H1 (cell line): ENCODE data around the gene CBX4. TPM values are rescaled to one million over a fixed set of nuclear protein-coding genes. Genes with fewer than 3 reads are reported as not detected.

Experiments used
- CTCF ChIA-PET: fragments of 300-600 bp; sonication (Branson Sonifier 250); formaldehyde crosslinking; loops from one replicate; lab custom pipeline; 2021; ENCODE audit not compliant: partially characterized antibody; lab: Charles Lee
- POLR2A ChIA-PET: fragments of 300-600 bp; sonication (Branson Sonifier 250); formaldehyde crosslinking; loops from one replicate; lab custom pipeline; 2021; ENCODE audit warnings: inconsistent platforms; ENCODE audit not compliant: partially characterized antibody; lab: Charles Lee
- DNase-seq, 2 experiments: peaks; one replicate each; pipeline versions ENCODE4 v3.0.0 to v3.0.0-alpha.2; 2010 to 2022; ENCODE audit warnings: low spot score in 2 of 2, low read depth in 1 of 2, mixed read lengths in 1 of 2
- FAIRE-seq: peaks from 2 replicates; lab custom pipeline; 2011; peaks lifted over from hg19 to GRCh38; lab: Jason Lieb, UNC
- H2AFZ ChIP-seq: 2 replicates; pipeline ENCODE4 v1.8.1; 2012; ENCODE audit warnings: low read length, inconsistent platforms
- H2AK5ac ChIP-seq: 2 replicates; pipeline ENCODE4 v1.6.1; 2013; ENCODE audit warnings: low read depth, low read length
- H2BK120ac ChIP-seq: replicated peaks from 2 replicates; pipeline ENCODE3; 2013; ENCODE audit warnings: low read depth, low read length, inconsistent platforms
- H2BK12ac ChIP-seq: 2 replicates; pipeline ENCODE4 v1.6.1; 2013; ENCODE audit warnings: low read depth, low read length
- H2BK15ac ChIP-seq: 2 replicates; pipeline ENCODE4 v1.6.1; 2013; ENCODE audit warnings: low read length
- H2BK20ac ChIP-seq: 2 replicates; pipeline ENCODE4 v1.6.1; 2013; ENCODE audit warnings: low read length
- H2BK5ac ChIP-seq: 2 replicates; pipeline ENCODE4 v1.6.1; 2013; ENCODE audit warnings: low read depth, low read length
- H3K14ac ChIP-seq: 2 replicates; pipeline ENCODE4 v1.6.1; 2013; ENCODE audit warnings: inconsistent platforms; ENCODE audit not compliant: insufficient read length
- H3K18ac ChIP-seq: 2 replicates; pipeline ENCODE4 v1.6.1; 2013; ENCODE audit warnings: low read length; ENCODE audit errors: extremely low read depth
- H3K23ac ChIP-seq: 2 replicates; pipeline ENCODE4 v1.6.1; 2013; ENCODE audit warnings: inconsistent platforms; ENCODE audit not compliant: insufficient read length
- H3K23me2 ChIP-seq: 2 replicates; pipeline ENCODE4 v1.6.1; 2013; ENCODE audit warnings: low read depth, low read length
- H3K27ac ChIP-seq: 2 replicates; pipeline ENCODE4 v1.6.1; 2011; ENCODE audit warnings: low read depth, low read length, inconsistent platforms
- H3K27me3 ChIP-seq, 4 experiments: replicated peaks in 1 of 4; 1 replicate in 1 of 4; 2 replicates in 3 of 4; pipeline versions ENCODE4 v1.6.1 to v1.8.1; 2011 to 2013; ENCODE audit warnings: low read length in 3 of 4, mild to moderate bottlenecking in 3 of 4, inconsistent platforms in 2 of 4, mixed read lengths in 2 of 4, moderate library complexity in 1 of 4; ENCODE audit not compliant: control insufficient read depth in 3 of 4, insufficient read depth in 3 of 4; ENCODE audit errors: extremely low read depth in 1 of 4
- H3K36me3 ChIP-seq, 4 experiments: 2 replicates each; pipeline versions ENCODE4 v1.6.1 to v1.8.1; 2011 to 2013; ENCODE audit warnings: mild to moderate bottlenecking in 4 of 4, low read length in 3 of 4, moderate library complexity in 2 of 4, control low read depth in 1 of 4, inconsistent platforms in 1 of 4; ENCODE audit not compliant: insufficient read depth in 4 of 4, control insufficient read depth in 2 of 4
- H3K4ac ChIP-seq: replicated peaks from 2 replicates; pipeline ENCODE3; 2013; ENCODE audit warnings: low read length, low read depth, mixed read lengths, inconsistent platforms; ENCODE audit not compliant: insufficient read length
- H3K4me1 ChIP-seq, 4 experiments: replicated peaks in 1 of 4; 1 replicate in 1 of 4; 2 replicates in 3 of 4; pipeline versions ENCODE4 v1.6.1 to v1.8.1; 2011 to 2013; ENCODE audit warnings: low read length in 3 of 4, inconsistent platforms in 2 of 4, mixed read lengths in 1 of 4; ENCODE audit not compliant: insufficient read depth in 4 of 4, control insufficient read depth in 3 of 4
- H3K4me2 ChIP-seq, 2 experiments: 2 replicates each; pipeline versions ENCODE4 v1.6.1 to v1.8.1; 2011 to 2013; ENCODE audit warnings: low read depth in 2 of 2, low read length in 2 of 2, control low read depth in 1 of 2, inconsistent platforms in 1 of 2, mild to moderate bottlenecking in 1 of 2; ENCODE audit not compliant: insufficient read depth in 1 of 2
- H3K4me3 ChIP-seq, 4 experiments: fragments of 200-600, 300-600 bp in 1 of 4; sonication (generic), shearing (Covaris generic), sonication (Bioruptor Twin) in 1 of 4; 2 replicates each; pipeline versions ENCODE4 v1.5.1 to v1.8.1; 2011 to 2016; ENCODE audit warnings: low read length in 4 of 4, low read depth in 3 of 4, control low read depth in 2 of 4, inconsistent platforms in 2 of 4, mild to moderate bottlenecking in 2 of 4, mixed read lengths in 1 of 4, moderate library complexity in 1 of 4; ENCODE audit not compliant: insufficient read depth in 2 of 4; ENCODE audit errors: extremely low read depth in 1 of 4
- H3K56ac ChIP-seq: replicated peaks from 2 replicates; pipeline ENCODE3; 2013; ENCODE audit warnings: low read depth, mild to moderate bottlenecking, mixed read lengths, low read length, inconsistent platforms; ENCODE audit not compliant: insufficient read length
- H3K79me1 ChIP-seq: 2 replicates; pipeline ENCODE4 v1.6.1; 2013; ENCODE audit warnings: low read depth, low read length, control low read depth
- H3K79me2 ChIP-seq, 2 experiments: 2 replicates each; pipeline versions ENCODE4 v1.6.1 to v1.8.1; 2012 to 2013; ENCODE audit warnings: low read length in 2 of 2, mild to moderate bottlenecking in 2 of 2, inconsistent platforms in 1 of 2; ENCODE audit not compliant: insufficient read depth in 2 of 2, control insufficient read depth in 1 of 2
- H3K9ac ChIP-seq, 4 experiments: replicated peaks in 1 of 4; 1 replicate in 1 of 4; 2 replicates in 3 of 4; pipeline versions ENCODE4 v1.6.1 to v1.8.1; 2011 to 2013; ENCODE audit warnings: low read depth in 3 of 4, low read length in 3 of 4, control low read depth in 2 of 4, mild to moderate bottlenecking in 2 of 4, moderate library complexity in 2 of 4, inconsistent platforms in 1 of 4; ENCODE audit errors: extremely low read depth in 1 of 4
- H3K9me3 ChIP-seq, 2 experiments: 2 replicates each; pipeline versions ENCODE4 v1.6.1 to v1.8.1; 2012 to 2013; ENCODE audit warnings: mild to moderate bottlenecking in 2 of 2, moderate library complexity in 2 of 2, control low read depth in 1 of 2, inconsistent platforms in 1 of 2, low read depth in 1 of 2, low read length in 1 of 2, mixed read lengths in 1 of 2; ENCODE audit not compliant: insufficient read depth in 2 of 2
- H4K20me1 ChIP-seq, 2 experiments: replicated peaks in 1 of 2; 2 replicates each; pipeline versions ENCODE3 to v1.8.1; 2011 to 2013; ENCODE audit warnings: inconsistent platforms in 2 of 2, low read length in 2 of 2, mild to moderate bottlenecking in 1 of 2; ENCODE audit not compliant: insufficient read depth in 2 of 2, control insufficient read depth in 1 of 2
- H4K5ac ChIP-seq: 2 replicates; pipeline ENCODE4 v1.6.1; 2013; ENCODE audit warnings: low read length, low read depth, mixed read lengths, inconsistent platforms; ENCODE audit not compliant: insufficient read length
- H4K8ac ChIP-seq: 2 replicates; pipeline ENCODE4 v1.8.0; 2013; ENCODE audit warnings: mild to moderate bottlenecking, moderate library complexity, low read length, inconsistent platforms; ENCODE audit not compliant: insufficient read depth; ENCODE audit errors: extremely low read depth
- H4K91ac ChIP-seq: replicated peaks from 2 replicates; pipeline ENCODE3; 2013; ENCODE audit warnings: low read length, mixed read lengths, inconsistent platforms; ENCODE audit not compliant: insufficient read length
- CBX8 ChIP-seq: fragments of 300-800, 300-1000 bp; sonication (generic); IDR thresholded peaks from 2 replicates; pipeline ENCODE4 v1.7.1; 2016; ENCODE audit warnings: low read depth, low read length, borderline replicate concordance
- CEBPB ChIP-seq: IDR thresholded peaks from 2 replicates; pipeline ENCODE4 v1.6.1; 2012; ENCODE audit warnings: low read depth, low read length
- CHD1 ChIP-seq: IDR thresholded peaks from 2 replicates; pipeline ENCODE4 v1.6.1; 2012; ENCODE audit warnings: low read depth, low read length, improper control_type of control experiment
- FOSL1 ChIP-seq: IDR thresholded peaks from 2 replicates; pipeline ENCODE4 v1.6.1; 2011; ENCODE audit warnings: mild to moderate bottlenecking, low read depth, low read length, moderate library complexity; ENCODE audit not compliant: insufficient read depth
- KDM1A ChIP-seq: fragments of 200-600, 300-600 bp; sonication (generic); IDR thresholded peaks from 2 replicates; pipeline ENCODE4 v1.7.1; 2016; ENCODE audit warnings: mild to moderate bottlenecking, low read length, borderline replicate concordance
- POU5F1 ChIP-seq: IDR thresholded peaks from 2 replicates; pipeline ENCODE4 v1.6.1; 2011; ENCODE audit warnings: low read depth, mild to moderate bottlenecking, low read length, moderate library complexity
- RAD21 ChIP-seq, 2 experiments: IDR thresholded peaks in 1 of 2; conservative IDR thresholded peaks in 1 of 2; 2 replicates each; pipeline ENCODE4 v1.6.1; 2011; ENCODE audit warnings: low read depth in 2 of 2, low read length in 2 of 2, improper control_type of control experiment in 1 of 2, inconsistent platforms in 1 of 2, mild to moderate bottlenecking in 1 of 2, moderate library complexity in 1 of 2
- SIN3A ChIP-seq, 2 experiments: IDR thresholded peaks in 1 of 2; conservative IDR thresholded peaks in 1 of 2; 2 replicates each; pipeline ENCODE4 v1.6.1; 2011 to 2012; ENCODE audit warnings: low read length in 2 of 2, improper control_type of control experiment in 1 of 2, low read depth in 1 of 2, mild to moderate bottlenecking in 1 of 2
- SIX5 ChIP-seq: IDR thresholded peaks from 2 replicates; pipeline ENCODE4 v1.6.1; 2011; ENCODE audit warnings: mild to moderate bottlenecking, low read depth, low read length
- YY1 ChIP-seq: IDR thresholded peaks from 2 replicates; pipeline ENCODE4 v1.6.1; 2011; ENCODE audit warnings: low read depth, mild to moderate bottlenecking, low read length
- WGBS, 2 experiments: shearing (Covaris generic) in 1 of 2; methylation state at CpG; one replicate each; pipeline versions ENCODE4 v1.1.6 to v1.1.7; 2013 to 2015; ENCODE audit warnings: low lambda C conversion rate in 2 of 2, mixed read lengths in 2 of 2, inconsistent platforms in 1 of 2, low coverage in 1 of 2, missing lambda C conversion rate in 1 of 2; ENCODE audit not compliant: insufficient replicate concordance in 2 of 2, insufficient coverage in 1 of 2, insufficient read length in 1 of 2; ENCODE audit errors: extremely low coverage in 1 of 2, missing lambda C conversion rate in 1 of 2; 5-methylcytosine and 5-hydroxymethylcytosine counted together
- polyA plus RNA-seq, 7 experiments: library from polyadenylated mRNA; depleted of rRNA in 3 of 7; stranded (reverse) in 5 of 7; unstranded in 2 of 7; fragments of >200 nt in 5 of 7; fragments of 200-250 nt in 2 of 7; gene quantifications; 1 replicate in 5 of 7; 2 replicates in 1 of 7; 4 replicates in 1 of 7; pipeline versions ENCODE4 v1.2.1 to v1.2.3, GENCODE V29; 2011 to 2013; ENCODE audit warnings: missing spikeins in 2 of 7, mixed read lengths in 2 of 7
- total RNA-seq: library from RNA; stranded (reverse); fragmentation: NEBNext Ultra II Directional; extraction: Animal tissue kit (Norgen Biotek cat#: 25700); gene quantifications from 2 replicates; pipeline ENCODE4 v1.2.1, GENCODE V29; 2021

Gene CBX4
- total and polyA plus RNA-seq, 2 of the 8 experiments (the other 6 are each of a cell fraction or from before 2014, with no cell fraction given) = 1.8 to 4.0 TPM

DNA sequence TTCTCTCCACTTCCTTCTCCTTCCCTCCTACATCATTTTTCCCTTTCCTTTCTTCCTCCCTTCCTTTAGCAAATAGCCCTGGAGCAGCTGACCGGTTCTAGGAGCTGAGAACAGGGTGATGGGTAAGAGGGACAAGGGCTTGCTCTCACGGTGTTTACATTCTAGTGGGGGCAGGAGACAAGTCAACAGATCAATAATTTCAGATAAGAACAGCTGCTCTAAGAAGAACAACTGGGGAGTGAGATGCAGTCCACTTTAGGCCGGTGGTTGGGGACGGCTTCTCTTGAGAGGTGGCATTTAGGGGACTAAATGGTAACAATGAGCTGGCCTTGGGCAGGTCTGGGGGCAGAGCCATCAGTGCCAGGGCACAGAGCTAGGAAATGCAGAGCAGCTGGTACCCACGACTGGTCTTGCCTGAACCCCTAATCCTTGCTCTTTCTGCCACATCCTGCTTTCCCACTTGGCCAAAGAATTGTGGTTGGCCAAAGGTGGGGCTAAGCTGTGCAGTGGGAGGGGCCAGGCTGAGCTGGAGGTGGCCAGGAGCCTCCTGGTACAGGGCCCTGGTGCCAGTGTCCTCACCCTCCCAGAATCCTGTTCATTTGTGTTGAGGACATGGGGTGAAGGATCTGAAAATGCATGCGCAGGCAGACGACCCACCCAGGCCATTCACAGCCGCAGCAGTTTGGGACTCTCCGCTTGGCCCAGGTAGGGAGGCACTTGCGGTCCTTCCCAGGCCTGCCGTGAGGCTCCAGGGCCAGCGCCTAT lies 17.7 kb downstream of the CBX4 start:
- Histone ChIP-seq H4K5ac (no peak overlapping the region), H3K18ac (no peak overlapping the region), H3K4me2 (no peak overlapping the region), H4K8ac (no peak overlapping the region), H3K4me1 (no peaks in the 10 kb centered on the region; a peak in 1 of 7 replicates), H3K27ac (no peak overlapping the region), H2BK20ac (no peak overlapping the region), H3K9me3 (no peaks in the 10 kb centered on the region), H3K56ac (no peak overlapping the region), H2BK15ac (no peak overlapping the region), H2BK120ac (no peak overlapping the region), H2AK5ac (no peak overlapping the region; the same call in 1 of the 2 replicates), H4K91ac (no peak overlapping the region), H3K9ac (no peak overlapping the region), H3K79me2 (no peaks in the 10 kb centered on the region), H3K27me3 (peaks cover 30 to 77% (median 62%) of the 10 kb centered on the region in 4 experiments), H2BK12ac (no peak overlapping the region), H3K79me1 (no peaks in the 10 kb centered on the region), H3K14ac (no peak overlapping the region), H3K4me3 (no peak overlapping the region), H2BK5ac (no peak overlapping the region), H3K23me2 (no peaks in the 10 kb centered on the region; the same call in 1 of the 2 replicates), H3K23ac (no peak overlapping the region)
- POLR2A ChIA-PET = interaction anchor here (1.4 to 24.0 kb wide), 3 partner anchors 8 to 17 kb away, joined by 3 to 374 read pairs (median 6); no protein-coding TSS in a partner anchor
- 83% methylated on average over 12 of the region's 12 CpGs; no CpG with 5 or more reads in 1 of the 2 experiments for WGBS, 2 experiments
- no peak for DNase-seq
- TF ChIP-seq SIX5 (no peak), RAD21 (IDR thresholded peaks at IDR 0.05 in 1 of 2, conservative IDR thresholded peaks at IDR 0.05 in 1 of 2; ENCODE audit: low read depth in 2 of 2, low read length in 2 of 2) (no peak), CBX8 (no peak), SIN3A (conservative IDR thresholded peaks at IDR 0.05 in 1 of 2, IDR thresholded peaks at IDR 0.05 in 1 of 2; ENCODE audit: low read depth in 1 of 2, low read length in 2 of 2) (no peak), KDM1A (no peak), CHD1 (no peak), FOSL1 (no peak), POU5F1 (no peak), CEBPB (no peak), YY1 (no peak)
- TF ChIP-seq, all 59 proteins: peak for 0
- Histone ChIP-seq H3K36me3 (no peaks in the 10 kb centered on the region), H3K4ac (no peak overlapping the region), H4K20me1 (no peaks in the 10 kb centered on the region), H2AFZ (no peak overlapping the region)
- FAIRE-seq = no peak
- CTCF ChIA-PET = interaction anchor here (0.5 to 24.7 kb wide), 11 partner anchors 8 to 716 kb away, joined by 3 to 576 read pairs (median 5); partner anchors contain the start of gene CBX8
